K562 (cell line): ENCODE measurements around the gene ZNRF1. TPM values are rescaled to one million over a fixed set of nuclear protein-coding genes. Genes with fewer than 3 reads are reported as not detected.

Source experiments
- ATAC-seq: fragments of 200-7000 bp; cut with Tn5 transposase; 3 replicates; pipeline ENCODE4 v1.9.1; 2020; ENCODE audit warnings: moderate library complexity
- BruUV-seq: library from RNA; stranded (reverse); fragments of 400-500 nt; replicated peaks from 2 replicates; lab custom pipeline; 2021; lab: Mats Ljungman, UMichigan
- CTCF ChIA-PET: fragments of 300-600 bp; formaldehyde crosslinking; extraction: SDS; loops from one replicate; lab custom pipeline; 2021; ENCODE audit warnings: low intra/inter-chr PET ratio; lab: Yijun Ruan, JAX
- POLR2A ChIA-PET: fragments of 300-600, 350-650 bp; sonication (Branson Sonifier 250); formaldehyde crosslinking; extraction: SDS; loops from one replicate; lab custom pipeline; 2021; ENCODE audit warnings: antibody characterized with exemption, inconsistent platforms; lab: Yijun Ruan, JAX
- DNase-seq, 4 experiments: peaks; one replicate each; pipeline versions ENCODE4 v3.0.0 to v3.0.0-alpha.2; 2011 to 2018; ENCODE audit warnings: low spot score in 3 of 4, mixed read lengths in 3 of 4; ENCODE audit errors: extremely low read depth in 1 of 4
- FAIRE-seq: peaks from 2 replicates; lab custom pipeline; 2011; peaks lifted over from hg19 to GRCh38; lab: Jason Lieb, UNC
- H2AFZ ChIP-seq: 2 replicates; pipeline ENCODE4 v1.6.0; 2011; ENCODE audit warnings: low read depth, low read length, control low read depth, inconsistent platforms
- H3K27ac ChIP-seq: fragments of 200-600 bp; 3 replicates; pipeline ENCODE4 v1.8.0; 2011; ENCODE audit warnings: low read depth, mild to moderate bottlenecking, control low read depth, inconsistent platforms, low read length, moderate library complexity, mixed read lengths; ENCODE audit errors: extremely low read depth
- H3K27me3 ChIP-seq, 2 experiments: fragments of 300-600 bp in 1 of 2; 2 replicates in 1 of 2; 3 replicates in 1 of 2; pipeline versions ENCODE4 v1.6.0 to v1.8.0; 2011; ENCODE audit warnings: inconsistent platforms in 2 of 2, low read length in 2 of 2, mild to moderate bottlenecking in 1 of 2, mixed read lengths in 1 of 2, moderate library complexity in 1 of 2; ENCODE audit not compliant: control insufficient read depth in 2 of 2, insufficient read depth in 2 of 2
- H3K36me3 ChIP-seq: fragments of 300-600 bp; 3 replicates; pipeline ENCODE4 v1.8.0; 2011; ENCODE audit warnings: mild to moderate bottlenecking, low read length, inconsistent platforms; ENCODE audit not compliant: control insufficient read depth, insufficient read depth
- H3K4me1 ChIP-seq, 2 experiments: fragments of 200-600 bp in 1 of 2; replicated peaks in 1 of 2; 2 replicates in 1 of 2; 3 replicates in 1 of 2; pipeline versions ENCODE4 v1.5.1 to v1.8.0; 2011; ENCODE audit warnings: inconsistent platforms in 2 of 2, low read length in 2 of 2, mild to moderate bottlenecking in 1 of 2, mixed read lengths in 1 of 2, moderate library complexity in 1 of 2; ENCODE audit not compliant: control insufficient read depth in 2 of 2, insufficient read depth in 2 of 2
- H3K4me2 ChIP-seq: 2 replicates; pipeline ENCODE4 v1.6.1; 2011; ENCODE audit warnings: low read length, control low read depth, inconsistent platforms, mixed read lengths; ENCODE audit not compliant: insufficient read depth
- H3K4me3 ChIP-seq: fragments of 200-600 bp; sonication (generic), shearing (Covaris generic); 2 replicates; pipeline ENCODE4 v1.5.1; 2016; ENCODE audit warnings: control low read depth, inconsistent platforms
- H3K79me2 ChIP-seq: fragments of 200-600 bp; 3 replicates; pipeline ENCODE4 v1.8.0; 2011; ENCODE audit warnings: low read length, inconsistent platforms; ENCODE audit not compliant: control insufficient read depth, insufficient read depth
- H3K9ac ChIP-seq, 2 experiments: 2 replicates each; pipeline versions ENCODE4 v1.6.0 to v1.6.1; 2011; ENCODE audit warnings: low read depth in 2 of 2, low read length in 2 of 2, control low read depth in 1 of 2, inconsistent platforms in 1 of 2, mild to moderate bottlenecking in 1 of 2, mixed read lengths in 1 of 2; ENCODE audit not compliant: insufficient read depth in 1 of 2
- H3K9me1 ChIP-seq: one replicate; pipeline ENCODE4 v1.6.0; 2011; ENCODE audit warnings: inconsistent platforms, mild to moderate bottlenecking, low read length, moderate library complexity; ENCODE audit not compliant: control insufficient read depth, insufficient read depth
- H3K9me3 ChIP-seq: replicated peaks from 2 replicates; pipeline ENCODE4 v1.5.1; 2011; ENCODE audit warnings: low read depth, low read length, inconsistent platforms; ENCODE audit not compliant: control insufficient read depth, insufficient read depth
- H4K20me1 ChIP-seq: replicated peaks from 2 replicates; pipeline ENCODE4 v1.6.1; 2011; ENCODE audit warnings: low read length, inconsistent platforms, mixed read lengths; ENCODE audit not compliant: control insufficient read depth, insufficient read depth
- FOSL1 ChIP-seq: fragments of 200-800 bp; sonication (Bioruptor generic); conservative IDR thresholded peaks from 2 replicates; pipeline ENCODE4 v1.6.1; 2016; ENCODE audit warnings: missing genetic modification characterization, missing compliant biosample characterization
- NFIX ChIP-seq: fragments of 250-450 bp; sonication (Bioruptor Pico); IDR thresholded peaks from 2 replicates; pipeline ENCODE4 v1.4.0; 2020; ENCODE audit warnings: low read depth, mild to moderate bottlenecking, moderate library complexity
- ZBTB26 ChIP-seq: fragments of 450-650 bp; formaldehyde crosslinking; IDR thresholded peaks from 2 replicates; pipeline ENCODE4 v1.4.0; 2022; ENCODE audit warnings: missing genetic modification characterization
- ZNF121 ChIP-seq: sonication (generic); formaldehyde crosslinking; conservative IDR thresholded peaks from 2 replicates; pipeline ENCODE4 v1.8.0; 2022; ENCODE audit warnings: missing genetic modification reagents
- WGBS: fragments of 100-300 bp; shearing (Covaris generic); methylation state at CpG from one replicate; pipeline ENCODE4 v1.1.6; 2016; ENCODE audit warnings: low coverage, mixed read lengths; ENCODE audit not compliant: insufficient coverage; ENCODE audit errors: missing lambda C conversion rate; 5-methylcytosine and 5-hydroxymethylcytosine counted together
- in situ Hi-C: fragments of 300-500 bp; cut with MboI; formaldehyde crosslinking; loops from 4 replicates; pipeline ENCODE4 v1.15.0; 2018; ENCODE audit warnings: inconsistent platforms, mixed read lengths
- intact Hi-C: fragments of 100-400 bp; cut with micrococcal nuclease; formaldehyde crosslinking; loops from 2 replicates; pipeline ENCODE4 v1.14.2; 2022
- polyA plus RNA-seq, 8 experiments: library from polyadenylated mRNA; depleted of rRNA in 4 of 8; stranded (reverse) in 5 of 8; unstranded in 3 of 8; fragments of >200 nt; fragmentation: Nextera tagmentation in 2 of 8; fragmentation: Illumina TruSeq in 1 of 8; extraction: Ambion mirVana in 2 of 8; extraction: Trizol in 1 of 8; gene quantifications; 2 replicates each; pipeline versions ENCODE4 v1.2.1 to v1.2.3, GENCODE V29; 2011 to 2014; ENCODE audit warnings: inconsistent platforms in 1 of 8, missing spikeins in 1 of 8
- total RNA-seq, 7 experiments: library from RNA; depleted of rRNA in 6 of 7; stranded (reverse); fragments of >200 nt in 6 of 7; fragmentation: Illumina TruSeq in 2 of 7; extraction: Trizol in 2 of 7; gene quantifications; 2 replicates each; pipeline versions ENCODE4 v1.2.1 to v1.2.3, GENCODE V29; 2011 to 2021; ENCODE audit warnings: low replicate concordance in 1 of 7

Gene ZNRF1
- total and polyA plus RNA-seq, 9 of the 15 experiments (the other 6 are each of a cell fraction or from before 2014, with no cell fraction given) = 9.5 to 37.7 (median 20.0) TPM

- Histone ChIP-seq H3K36me3 (peaks cover 17% of the 10 kb centered on the region; the same call in 2 of the 3 replicates), H3K9me3 (no peaks in the 10 kb centered on the region), H2AFZ (no peak overlapping the region), H3K4me1 (peaks cover 23 to 52% of the 10 kb centered on the region in 2 experiments), H3K79me2 (peaks cover 76% of the 10 kb centered on the region), H3K4me2 (no peak overlapping the region), H3K4me3 (no peak overlapping the region), H3K9me1 (no peaks in the 10 kb centered on the region), H3K27ac (no peak overlapping the region), H4K20me1 (no peaks in the 10 kb centered on the region), H3K9ac (no peak overlapping the region), H3K27me3 (no peaks in the 10 kb centered on the region)
- BruUV-seq = no TSS peak
- WGBS = 82% methylated on average over 7 of the region's 8 CpGs
- ChIA-PET POLR2A (no interaction called here), CTCF (no interaction called here)
- in situ Hi-C loops (no loop called here), intact Hi-C loops (no loop called here)
- ATAC-seq = no peak
- TF ChIP-seq NFIX (CRISPR knock-in tag) = no peak
- no peak for TF ChIP-seq FOSL1 (tag)
- no peak for TF ChIP-seq ZBTB26 (CRISPR knock-in tag)
- TF ChIP-seq ZNF121 (CRISPR knock-in tag) = peak; percentile 66
- DNase-seq = no peak
- no peak for FAIRE-seq
Observed at GRCh38 chr16:75088934-75089333, 90.1 kb downstream of the ZNRF1 start.
